ENCODE measurements around the gene DCLRE1C. TPM values are rescaled to one million over a fixed set of nuclear protein-coding genes. Genes with fewer than 3 reads are reported as not detected.
A peak's percentile ranks its signal among the peaks of the same experiment; 100 is the strongest.

Gene DCLRE1C
- total and polyA plus RNA-seq, 9 of the 15 experiments (the other 6 are each of a cell fraction or from before 2014, with no cell fraction given), result 8.8 to 22.2 (median 13.9) TPM

DNA sequence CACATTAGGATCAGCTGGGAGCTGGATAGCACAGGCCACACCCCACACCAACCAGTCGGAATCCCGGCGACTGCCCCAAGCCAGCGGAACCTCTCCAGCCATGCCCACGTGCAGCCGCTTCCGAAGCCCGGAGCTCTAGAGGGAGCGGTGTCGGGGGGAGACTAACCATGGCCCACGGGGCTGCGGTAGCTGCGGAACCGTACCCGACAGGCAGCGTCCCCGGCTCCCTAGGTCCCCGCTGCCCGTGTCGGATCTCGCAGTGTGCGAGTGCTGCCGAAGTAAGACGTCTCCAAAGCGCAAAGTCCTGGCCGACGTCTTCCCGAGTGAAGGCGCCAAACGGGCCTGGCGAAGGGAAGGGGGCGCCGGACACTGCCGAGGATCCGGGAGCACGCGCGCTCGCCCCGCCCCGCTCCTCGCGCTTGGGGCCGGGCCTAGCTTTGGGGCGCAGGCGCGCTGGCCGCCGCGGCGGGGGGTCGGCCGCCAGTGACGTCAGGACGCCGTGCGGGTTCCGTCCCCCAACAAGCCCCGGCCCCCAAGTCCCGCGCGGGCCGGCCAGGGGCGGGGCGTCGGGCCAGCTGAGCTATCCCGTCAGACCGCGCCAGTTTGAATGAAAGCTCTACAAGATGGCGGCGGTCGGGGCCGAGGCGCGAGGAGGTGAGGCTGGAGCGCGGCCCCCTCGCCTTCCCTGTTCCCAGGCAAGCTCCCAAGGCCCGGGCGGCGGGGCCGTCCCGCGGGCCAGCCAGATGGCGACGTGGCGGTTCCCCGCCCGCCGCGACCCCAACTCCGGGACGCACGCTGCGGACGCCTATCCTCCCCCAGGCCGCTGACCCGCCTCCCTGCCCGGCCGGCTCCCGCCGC, 75.4 kb downstream of the DCLRE1C start, which contains the start of gene SUV39H2 (continued):
- TF ChIP-seq ZBTB12 (CRISPR knock-in tag; IDR thresholded peaks at IDR 0.05) (0 out of 2 replicates have a peak, but pooled peaks have one; percentile 55), MTA3 (IDR thresholded peaks at IDR 0.05; ENCODE audit: borderline replicate concordance) (peak; percentile 55; the same call in 1 of the 2 replicates), RCOR1 (IDR thresholded peaks at IDR 0.05; ENCODE audit: borderline replicate concordance in 1 of 2, low read depth in 2 of 2, low read length in 2 of 2) (no peak), CREB1 (IDR thresholded peaks at IDR 0.05) (peak; percentile 85), CREB1 (CRISPR knock-in tag; IDR thresholded peaks at IDR 0.05) (peak; percentile 79), HNRNPLL (IDR thresholded peaks at IDR 0.05; ENCODE audit: low read depth, low read length, poor library complexity, severe bottlenecking) (no peak), PTRF (tag; IDR thresholded peaks at IDR 0.05) (no peak), HMBOX1 (IDR thresholded peaks at IDR 0.05) (no peak), LEF1 (IDR thresholded peaks at IDR 0.05) (no peak), PREB (CRISPR knock-in tag; IDR thresholded peaks at IDR 0.05) (no peak), CAMTA2 (CRISPR knock-in tag; conservative IDR thresholded peaks at IDR 0.05) (no peak), MBD1 (CRISPR knock-in tag; IDR thresholded peaks at IDR 0.05) (no peak), JUND (IDR thresholded peaks at IDR 0.05; ENCODE audit: borderline replicate concordance, low read depth, low read length) (peak; percentile 41), JUND (tag; IDR thresholded peaks at IDR 0.05; ENCODE audit: borderline replicate concordance, low read depth, low read length) (no peak; the same call in 2 of the 3 replicates), C11orf30 (IDR thresholded peaks at IDR 0.05; ENCODE audit: low read depth) (no peak; the same call in 1 of the 2 replicates), KLF16 (IDR thresholded peaks at IDR 0.05) (no peak), MXI1 (IDR thresholded peaks at IDR 0.05; ENCODE audit: low read depth, low read length) (0 out of 2 replicates have a peak, but pooled peaks have one; percentile 21), ZSCAN29 (IDR thresholded peaks at IDR 0.05) (no peak), CREB5 (CRISPR knock-in tag; IDR thresholded peaks at IDR 0.05) (0 out of 2 replicates have a peak, but pooled peaks have one; percentile 46)
- TF ChIP-seq, protein P1, sequence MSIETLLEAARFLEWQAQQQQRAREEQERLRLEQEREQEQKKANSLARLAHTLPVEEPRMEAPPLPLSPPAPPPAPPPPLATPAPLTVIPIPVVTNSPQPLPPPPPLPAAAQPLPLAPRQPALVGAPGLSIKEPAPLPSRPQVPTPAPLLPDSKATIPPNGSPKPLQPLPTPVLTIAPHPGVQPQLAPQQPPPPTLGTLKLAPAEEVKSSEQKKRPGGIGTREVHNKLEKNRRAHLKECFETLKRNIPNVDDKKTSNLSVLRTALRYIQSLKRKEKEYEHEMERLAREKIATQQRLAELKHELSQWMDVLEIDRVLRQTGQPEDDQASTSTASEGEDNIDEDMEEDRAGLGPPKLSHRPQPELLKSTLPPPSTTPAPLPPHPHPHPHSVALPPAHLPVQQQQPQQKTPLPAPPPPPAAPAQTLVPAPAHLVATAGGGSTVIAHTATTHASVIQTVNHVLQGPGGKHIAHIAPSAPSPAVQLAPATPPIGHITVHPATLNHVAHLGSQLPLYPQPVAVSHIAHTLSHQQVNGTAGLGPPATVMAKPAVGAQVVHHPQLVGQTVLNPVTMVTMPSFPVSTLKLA (conservative IDR thresholded peaks at IDR 0.05), result peak; percentile 92 to 95
